ENCODE measurements around the gene ARHGAP26. TPM values are rescaled to one million over a fixed set of nuclear protein-coding genes. Genes with fewer than 3 reads are reported as not detected.

Gene ARHGAP26
- total RNA-seq, 4 donors from 2014 or later: 28.2 to 52.3 (median 37.9) TPM

DNA sequence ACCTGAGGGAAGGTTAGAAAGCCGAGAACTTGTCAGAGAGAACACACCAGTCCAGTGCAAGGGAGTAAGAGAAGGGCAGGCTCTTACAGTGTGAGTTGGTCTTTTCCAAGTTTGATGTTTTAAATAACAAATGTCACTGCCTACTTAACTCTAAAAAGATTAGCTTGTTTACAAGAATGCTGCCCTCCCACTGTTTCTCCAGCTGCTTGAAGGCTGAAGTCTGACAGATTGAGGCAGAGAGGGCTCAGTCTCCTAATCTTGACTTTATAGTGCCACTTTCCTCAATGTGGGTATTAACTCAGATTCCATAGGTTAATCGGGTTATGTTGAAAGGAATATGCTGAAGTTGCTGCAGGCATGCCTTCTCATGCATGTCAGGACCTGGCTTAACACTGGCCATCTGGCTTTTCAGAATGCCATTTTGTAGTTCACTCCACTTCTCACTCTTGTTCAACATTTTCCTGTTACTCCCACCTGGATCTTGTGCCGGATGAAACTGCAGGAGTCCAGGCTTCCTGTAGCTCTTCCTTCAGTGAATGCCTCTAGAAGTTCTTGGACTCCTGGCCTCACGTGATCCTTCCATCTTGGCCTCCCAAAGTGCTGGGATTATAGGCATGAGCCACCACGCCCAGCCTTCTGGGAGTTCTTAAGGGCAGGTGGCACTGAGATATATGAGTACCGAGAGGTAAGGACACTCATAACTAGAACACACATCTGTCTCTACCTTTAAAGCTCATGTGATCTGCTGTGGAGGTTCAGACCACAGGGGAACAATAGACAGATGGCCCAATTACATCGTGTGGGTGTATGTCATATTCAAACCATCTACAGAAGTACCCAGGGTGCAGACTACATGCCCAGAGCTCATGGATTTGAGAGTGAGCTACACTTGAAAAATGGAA, 249.7 kb downstream of the ARHGAP26 start:
- Histone ChIP-seq H3K9me3 (no peaks in the 10 kb centered on the region), H3K27me3 (no peaks in the 10 kb centered on the region), H3K27ac (no peak overlapping the region), H3K4me1 (peaks cover 0 to 12% of the 10 kb centered on the region in 2 donors), H3K4me3 (replicated peaks in 1 of 3) (no peak overlapping the region), H3K36me3 (no peaks in the 10 kb centered on the region)
- TF ChIP-seq POLR2A (IDR thresholded peaks at IDR 0.05): no peak
- TF ChIP-seq, protein P1, sequence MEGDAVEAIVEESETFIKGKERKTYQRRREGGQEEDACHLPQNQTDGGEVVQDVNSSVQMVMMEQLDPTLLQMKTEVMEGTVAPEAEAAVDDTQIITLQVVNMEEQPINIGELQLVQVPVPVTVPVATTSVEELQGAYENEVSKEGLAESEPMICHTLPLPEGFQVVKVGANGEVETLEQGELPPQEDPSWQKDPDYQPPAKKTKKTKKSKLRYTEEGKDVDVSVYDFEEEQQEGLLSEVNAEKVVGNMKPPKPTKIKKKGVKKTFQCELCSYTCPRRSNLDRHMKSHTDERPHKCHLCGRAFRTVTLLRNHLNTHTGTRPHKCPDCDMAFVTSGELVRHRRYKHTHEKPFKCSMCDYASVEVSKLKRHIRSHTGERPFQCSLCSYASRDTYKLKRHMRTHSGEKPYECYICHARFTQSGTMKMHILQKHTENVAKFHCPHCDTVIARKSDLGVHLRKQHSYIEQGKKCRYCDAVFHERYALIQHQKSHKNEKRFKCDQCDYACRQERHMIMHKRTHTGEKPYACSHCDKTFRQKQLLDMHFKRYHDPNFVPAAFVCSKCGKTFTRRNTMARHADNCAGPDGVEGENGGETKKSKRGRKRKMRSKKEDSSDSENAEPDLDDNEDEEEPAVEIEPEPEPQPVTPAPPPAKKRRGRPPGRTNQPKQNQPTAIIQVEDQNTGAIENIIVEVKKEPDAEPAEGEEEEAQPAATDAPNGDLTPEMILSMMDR (IDR thresholded peaks at IDR 0.05): no peak
- DNase-seq: no peak
- 88 to 89% methylated on average over 7 of the region's 7 CpGs for WGBS, 2 donors
- intact Hi-C loops (cut with DNase I): loop anchor here (10.0 kb wide), 1 partner anchor 385 kb away; the partner anchor contains the start of gene NR3C1

DNA sequence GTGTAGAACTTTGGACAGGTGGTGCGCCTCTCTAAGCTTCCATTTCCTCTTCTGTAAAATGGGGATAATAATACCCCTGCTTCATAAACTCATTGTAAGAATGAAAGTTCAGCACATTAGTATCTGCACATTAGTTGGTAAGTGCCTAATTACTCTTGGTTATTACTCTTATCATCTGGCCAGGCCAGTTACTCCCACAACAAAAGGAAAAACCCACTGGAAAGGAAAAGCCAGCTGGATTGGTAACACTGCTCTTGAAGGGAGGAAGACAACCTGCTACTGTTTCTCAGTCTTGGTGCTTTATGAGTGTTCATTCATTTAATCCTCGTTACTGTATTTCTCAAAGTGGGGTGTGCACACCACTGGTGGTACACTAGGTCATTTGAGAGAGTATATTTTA, 251.4 kb downstream of the ARHGAP26 start:
- 96 to 100% methylated on average over 2 of the region's 2 CpGs for WGBS, 2 donors
- DNase-seq: no peak
- intact Hi-C loops (cut with DNase I): no loop called here
- H3K4me1 ChIP-seq: peaks cover 0 to 12% of the 10 kb centered on the region in 2 donors
- no peaks in the 10 kb centered on the region for H3K9me3 ChIP-seq
- no peaks in the 10 kb centered on the region for H3K36me3 ChIP-seq
- H3K4me3 ChIP-seq (replicated peaks in 1 of 3): no peak overlapping the region
- no peak for TF ChIP-seq POLR2A (IDR thresholded peaks at IDR 0.05)
- TF ChIP-seq, protein P1 (IDR thresholded peaks at IDR 0.05): no peak
- no peak overlapping the region for H3K27ac ChIP-seq
- H3K27me3 ChIP-seq: no peaks in the 10 kb centered on the region

DNA sequence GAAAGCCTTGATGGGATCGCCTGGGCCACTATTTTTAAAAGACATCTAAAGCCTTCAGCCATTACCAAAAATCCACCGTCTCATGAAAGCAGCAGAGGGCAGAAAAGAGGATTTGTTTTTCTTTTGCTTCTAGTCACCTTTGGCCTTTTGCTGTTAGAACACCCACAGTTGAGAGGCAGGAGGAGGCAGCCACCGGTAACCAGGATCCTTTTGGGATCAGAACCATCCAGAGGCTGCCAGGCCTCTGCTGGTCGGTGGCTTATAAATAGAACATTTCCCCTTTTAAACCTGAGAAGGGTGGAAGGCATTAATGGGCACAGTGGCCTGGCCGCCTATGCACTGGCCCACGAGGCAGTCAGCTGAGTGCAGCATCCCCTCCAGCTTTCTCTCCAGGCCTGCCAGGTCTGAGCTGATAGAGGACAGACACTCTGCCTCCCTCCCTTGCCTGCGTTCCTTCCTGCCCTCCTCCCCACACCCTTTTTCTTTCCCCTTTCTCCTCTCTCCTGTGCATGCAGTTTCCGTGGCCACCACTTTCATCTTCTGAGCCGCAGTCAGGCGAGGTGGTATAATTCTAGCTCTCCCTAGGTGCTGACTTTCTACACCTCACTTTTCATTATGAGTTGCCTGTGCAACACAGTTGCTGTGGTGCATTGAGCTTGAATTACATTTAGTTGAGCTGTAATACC, 253.4 kb downstream of the ARHGAP26 start:
- no peak for TF ChIP-seq POLR2A (IDR thresholded peaks at IDR 0.05)
- TF ChIP-seq, protein P1 (IDR thresholded peaks at IDR 0.05): no peak

DNA sequence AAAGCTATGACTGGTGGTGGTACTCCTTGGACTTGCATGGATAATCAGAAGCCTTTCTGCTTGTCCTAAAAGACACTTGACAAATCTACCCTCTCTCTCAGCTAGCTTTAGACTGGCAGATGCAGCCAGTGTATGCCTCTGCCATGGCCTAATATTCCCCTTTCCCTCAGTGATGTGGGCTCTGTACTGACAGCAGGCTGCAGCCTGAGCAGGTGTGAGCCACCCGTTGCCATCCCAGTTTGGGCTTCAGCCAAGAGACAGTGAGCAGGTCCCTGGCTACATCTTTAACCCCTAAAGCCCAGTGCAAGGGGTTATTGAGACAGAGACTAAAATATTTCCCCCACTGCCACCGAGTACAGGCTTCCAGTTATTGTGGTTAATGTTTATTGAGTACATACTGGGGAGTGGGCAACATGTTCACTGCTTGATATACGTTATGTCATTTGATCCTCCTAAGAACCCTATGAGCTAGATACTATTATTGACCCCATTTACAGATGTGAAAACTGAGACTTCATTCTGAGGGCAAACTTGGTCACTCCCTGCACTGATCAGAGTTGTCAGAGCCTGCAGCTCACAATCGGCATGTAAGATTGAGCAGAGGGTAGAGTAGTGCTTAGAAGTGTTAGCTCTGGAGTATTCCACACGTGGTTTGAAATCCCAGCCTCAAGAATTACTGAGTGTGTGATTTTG, 254.2 kb downstream of the ARHGAP26 start:
- TF ChIP-seq POLR2A (IDR thresholded peaks at IDR 0.05): no peak
- TF ChIP-seq, protein P1 (IDR thresholded peaks at IDR 0.05): no peak
- Histone ChIP-seq H3K4me1 (peaks cover 0 to 12% of the 10 kb centered on the region in 2 donors), H3K27ac (no peak overlapping the region), H3K27me3 (no peaks in the 10 kb centered on the region), H3K36me3 (no peaks in the 10 kb centered on the region), H3K4me3 (replicated peaks in 1 of 3) (no peak overlapping the region), H3K9me3 (no peaks in the 10 kb centered on the region)
- WGBS, 2 donors: 79 to 89% methylated on average over 5 of the region's 5 CpGs
- DNase-seq: no peak
- intact Hi-C loops (cut with DNase I): no loop called here

More for the DNA sequence above, 253.4 kb downstream of the ARHGAP26 start:
- Histone ChIP-seq H3K27ac (no peak overlapping the region), H3K4me1 (peaks cover 0 to 12% of the 10 kb centered on the region in 2 donors), H3K36me3 (no peaks in the 10 kb centered on the region), H3K9me3 (no peaks in the 10 kb centered on the region), H3K27me3 (no peaks in the 10 kb centered on the region), H3K4me3 (replicated peaks in 1 of 3) (no peak overlapping the region)
- DNase-seq: peak; percentile 16 to 19
- intact Hi-C loops (cut with DNase I): no loop called here
- 54 to 70% methylated on average over 10 of the region's 10 CpGs for WGBS, 2 donors
